Left lobe of liver (tissue), 2 donors: ENCODE measurements around the gene SERPINA1. TPM values are rescaled to one million over a fixed set of nuclear protein-coding genes. Genes with fewer than 3 reads are reported as not detected.
"Not testable (repeated sequence)": the region's sequence is repeated elsewhere in the genome, so short reads cannot be mapped to it uniquely, and the experiment has no call there.

Experiments used
- ATAC-seq: fragments of 200-7000 bp; cut with Tn5 transposase; one replicate; pipeline ENCODE4 v1.9.1; 2020; ENCODE audit warnings: mild to moderate bottlenecking, moderate library complexity
- DNase-seq: peaks from one replicate; pipeline ENCODE4 v3.0.0-alpha.2; 2020; ENCODE audit warnings: low spot score
- total RNA-seq: library from RNA; stranded (reverse); gene quantifications from one replicate; pipeline ENCODE4 v1.2.1, GENCODE V29; 2021
- donor health status: DM: no; HTN: no; CAD: no; lungs with moderate emphysema.
- donor health status: DM: no; HTN: yes; CAD: no.

Gene SERPINA1
- total RNA-seq, 1 donor from 2014 or later, result 17,840 TPM

- ATAC-seq (no peak), DNase-seq (peak; percentile 39)
These were observed 16.3 kb downstream of the SERPINA1 start for GRCh38 chr14:94372021-94372605.

GRCh38 chr14:94370524-94370910, 17.9 kb downstream of the SERPINA1 start:
- no peak for ATAC-seq
- peak; percentile 38 for DNase-seq

- ATAC-seq, result not testable (repeated sequence)
- peak; percentile 35 for DNase-seq
These were observed 18.5 kb downstream of the SERPINA1 start for GRCh38 chr14:94369766-94370523.

- no peak for ATAC-seq
- peak; percentile 32 for DNase-seq
These were observed 19.4 kb downstream of the SERPINA1 start for GRCh38 chr14:94368956-94369355.

GRCh38 chr14:94368243-94368590, 20.2 kb downstream of the SERPINA1 start:
- DNase-seq, result no peak

GRCh38 chr14:94367347-94368242, 20.8 kb downstream of the SERPINA1 start:
- DNase-seq, result peak; percentile 40
- no peak for ATAC-seq

More at GRCh38 chr14:94368243-94368590, 20.2 kb downstream of the SERPINA1 start:
- ATAC-seq, result no peak

- DNase-seq (peak; percentile 29), ATAC-seq (no peak)
These were observed 22.1 kb downstream of the SERPINA1 start, which contains the start of gene SERPINA2 for GRCh38 chr14:94366146-94366915. TSS of gene SERPINA2 (minus strand) at chr14:94366698.

- ATAC-seq (no peak), DNase-seq (no peak)
These were observed 22.8 kb downstream of the SERPINA1 start for GRCh38 chr14:94365624-94366023.

GRCh38 chr14:94364964-94365363, 23.4 kb downstream of the SERPINA1 start:
- peak; percentile 12 for ATAC-seq
- peak; percentile 32 for DNase-seq

GRCh38 chr14:94364037-94364436, 24.4 kb downstream of the SERPINA1 start:
- DNase-seq (peak; percentile 39), ATAC-seq (peak; percentile 26)

- ATAC-seq (no peak), DNase-seq (peak; percentile 37)
These were observed 25.2 kb downstream of the SERPINA1 start for GRCh38 chr14:94363151-94363624.

- no peak for ATAC-seq
- DNase-seq, result no peak
These were observed 25.7 kb downstream of the SERPINA1 start for GRCh38 chr14:94362614-94363133.

- DNase-seq (peak; percentile 33), ATAC-seq (peak; percentile 10)
These were observed 26.7 kb downstream of the SERPINA1 start for GRCh38 chr14:94361682-94362081.

GRCh38 chr14:94360945-94361565, 27.3 kb downstream of the SERPINA1 start:
- DNase-seq (peak; percentile 23), ATAC-seq (peak; percentile 43)

GRCh38 chr14:94357166-94357565, 31.2 kb downstream of the SERPINA1 start:
- ATAC-seq (no peak), DNase-seq (no peak)

GRCh38 chr14:94356379-94357056, 31.9 kb downstream of the SERPINA1 start:
- ATAC-seq, result peak; percentile 27
- DNase-seq, result no peak

- DNase-seq (peak; percentile 86), ATAC-seq (peak; percentile 93)
These were observed 33.1 kb downstream of the SERPINA1 start for GRCh38 chr14:94355191-94355794.

GRCh38 chr14:94354638-94355185, 33.7 kb downstream of the SERPINA1 start:
- no peak for DNase-seq
- ATAC-seq, result no peak
